HFFc6 (cell line): Measurements from ENCODE around the gene ZBED4. TPM values are rescaled to one million over a fixed set of nuclear protein-coding genes. Genes with fewer than 3 reads are reported as not detected.
"Not testable (repeated sequence)": the region's sequence is repeated elsewhere in the genome, so short reads cannot be mapped to it uniquely, and the experiment has no call there.

Experiments used
- DNase-seq: peaks from one replicate; pipeline ENCODE4 v3.0.0-alpha.2; 2018
- H3K27ac Mint-ChIP-seq: 2 replicates; pipeline ENCODE4 v1.8.0; 2020; ENCODE audit warnings: mild to moderate bottlenecking, mixed read lengths
- H3K27me3 Mint-ChIP-seq: 2 replicates; pipeline ENCODE4 v1.8.0; 2021; ENCODE audit warnings: mild to moderate bottlenecking, moderate library complexity, mixed read lengths; ENCODE audit not compliant: insufficient read depth
- H3K36me3 Mint-ChIP-seq: 2 replicates; pipeline ENCODE4 v1.8.0; 2021; ENCODE audit warnings: low read depth, mixed read lengths
- H3K4me1 Mint-ChIP-seq: 2 replicates; pipeline ENCODE4 v1.8.0; 2020; ENCODE audit warnings: low read depth, mixed read lengths
- H3K4me3 Mint-ChIP-seq: 2 replicates; pipeline ENCODE4 v1.8.0; 2020; ENCODE audit warnings: mild to moderate bottlenecking, moderate library complexity, mixed read lengths
- H3K9me3 Mint-ChIP-seq: 2 replicates; pipeline ENCODE4 v1.8.0; 2020; ENCODE audit warnings: mild to moderate bottlenecking, mixed read lengths
- total RNA-seq, 6 experiments: library from RNA; stranded (reverse); fragmentation: NEBNext Ultra II Directional; extraction: Animal tissue kit (Norgen Biotek cat#: 25700); gene quantifications; 2 replicates in 1 of 6; 3 replicates in 5 of 6; pipeline ENCODE4 v1.2.3, GENCODE V29; 2021
- TF ChIP-seq, protein P1 (sequence below): fragments of 200-600 bp; sonication (generic); IDR thresholded peaks from 2 replicates; pipeline ENCODE4 v1.5.0; 2021; ENCODE audit warnings: antibody characterized with exemption, mild to moderate bottlenecking

The ZBED4 gene
- total RNA-seq, 6 experiments from 2014 or later, result 7.9 to 10.9 (median 9.0) TPM

GRCh38 chr22:49817359-49817758 is 36.3 kb upstream of the ZBED4 start:
- TF ChIP-seq, protein P1, sequence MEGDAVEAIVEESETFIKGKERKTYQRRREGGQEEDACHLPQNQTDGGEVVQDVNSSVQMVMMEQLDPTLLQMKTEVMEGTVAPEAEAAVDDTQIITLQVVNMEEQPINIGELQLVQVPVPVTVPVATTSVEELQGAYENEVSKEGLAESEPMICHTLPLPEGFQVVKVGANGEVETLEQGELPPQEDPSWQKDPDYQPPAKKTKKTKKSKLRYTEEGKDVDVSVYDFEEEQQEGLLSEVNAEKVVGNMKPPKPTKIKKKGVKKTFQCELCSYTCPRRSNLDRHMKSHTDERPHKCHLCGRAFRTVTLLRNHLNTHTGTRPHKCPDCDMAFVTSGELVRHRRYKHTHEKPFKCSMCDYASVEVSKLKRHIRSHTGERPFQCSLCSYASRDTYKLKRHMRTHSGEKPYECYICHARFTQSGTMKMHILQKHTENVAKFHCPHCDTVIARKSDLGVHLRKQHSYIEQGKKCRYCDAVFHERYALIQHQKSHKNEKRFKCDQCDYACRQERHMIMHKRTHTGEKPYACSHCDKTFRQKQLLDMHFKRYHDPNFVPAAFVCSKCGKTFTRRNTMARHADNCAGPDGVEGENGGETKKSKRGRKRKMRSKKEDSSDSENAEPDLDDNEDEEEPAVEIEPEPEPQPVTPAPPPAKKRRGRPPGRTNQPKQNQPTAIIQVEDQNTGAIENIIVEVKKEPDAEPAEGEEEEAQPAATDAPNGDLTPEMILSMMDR, result no peak
- H3K27me3 Mint-ChIP-seq, result peaks cover 4% of the 10 kb centered on the region
- peaks cover 5% of the 10 kb centered on the region for H3K4me1 Mint-ChIP-seq
- peaks cover 15% of the 10 kb centered on the region; the same call in 1 of the 2 replicates for H3K36me3 Mint-ChIP-seq
- H3K4me3 Mint-ChIP-seq, result no peak overlapping the region
- H3K9me3 Mint-ChIP-seq, result no peaks in the 10 kb centered on the region
- H3K27ac Mint-ChIP-seq, result no peak overlapping the region
- DNase-seq, result no peak

GRCh38 chr22:49820984-49821383 is 32.7 kb upstream of the ZBED4 start:
- no peak overlapping the region for H3K27ac Mint-ChIP-seq

GRCh38 chr22:49821741-49822140 is 31.9 kb upstream of the ZBED4 start:
- Mint-ChIP-seq H3K4me1 (peaks cover 23% of the 10 kb centered on the region), H3K36me3 (peaks cover 28% of the 10 kb centered on the region; the same call in 1 of the 2 replicates)
- H3K4me3 Mint-ChIP-seq, H3K27me3 Mint-ChIP-seq, H3K9me3 Mint-ChIP-seq, H3K27ac Mint-ChIP-seq, DNase-seq: not testable (repeated sequence)

More at GRCh38 chr22:49820984-49821383, 32.7 kb upstream of the ZBED4 start:
- Mint-ChIP-seq H3K27me3 (peaks cover 4% of the 10 kb centered on the region), H3K4me3 (no peak overlapping the region), H3K9me3 (no peaks in the 10 kb centered on the region), H3K36me3 (peaks cover 28% of the 10 kb centered on the region; the same call in 1 of the 2 replicates), H3K4me1 (peaks cover 22% of the 10 kb centered on the region)
- no peak for DNase-seq
- TF ChIP-seq, protein P1, result no peak

GRCh38 chr22:49823289-49824045 is 30.2 kb upstream of the ZBED4 start:
- TF ChIP-seq, protein P1, result no peak
- Mint-ChIP-seq H3K9me3 (no peaks in the 10 kb centered on the region), H3K36me3 (peaks cover 19% of the 10 kb centered on the region; the same call in 1 of the 2 replicates), H3K4me3 (no peak overlapping the region), H3K27me3 (peaks cover 4% of the 10 kb centered on the region), H3K27ac (no peak overlapping the region), H3K4me1 (peaks cover 23% of the 10 kb centered on the region)
- DNase-seq, result no peak

- TF ChIP-seq, protein P1, result no peak
- Mint-ChIP-seq H3K36me3 (peaks cover 14% of the 10 kb centered on the region), H3K27me3 (peaks cover 3% of the 10 kb centered on the region; the same call in 1 of the 2 replicates), H3K4me1 (peaks cover 23% of the 10 kb centered on the region), H3K27ac (peak overlapping the region; percentile 94; the same call in 1 of the 2 replicates), H3K4me3 (peak overlapping the region; percentile 94; the same call in 1 of the 2 replicates), H3K9me3 (0 out of 2 replicates have a peak, but pooled peaks cover 1% of the 10 kb centered on the region)
- no peak for DNase-seq
Observed at GRCh38 chr22:49824185-49824925, 29.3 kb upstream of the ZBED4 start.
